Lung (tissue), 12 donors: ENCODE measurements around the gene UBE2F. TPM values are rescaled to one million over a fixed set of nuclear protein-coding genes. Genes with fewer than 3 reads are reported as not detected.

Source experiments
- ATAC-seq: fragments of 200-7000 bp; cut with Tn5 transposase; one replicate; pipeline ENCODE4 v1.9.1; 2020; ENCODE audit warnings: moderate number of reproducible peaks; ENCODE audit not compliant: insufficient read depth, low FRiP score
- DNase-seq, 3 donors: peaks; one replicate each; pipeline ENCODE4 v3.0.0-alpha.2; 2013 to 2017
- H3K27ac ChIP-seq, 2 donors: one replicate each; pipeline ENCODE4 v1.5.1; 2013; ENCODE audit warnings: mild to moderate bottlenecking in 2 of 2, moderate library complexity in 2 of 2, control low read depth in 1 of 2, inconsistent platforms in 1 of 2, low read depth in 1 of 2, low read length in 1 of 2
- H3K27me3 ChIP-seq, 3 donors: one replicate each; pipeline ENCODE4 v1.5.1; 2013; ENCODE audit warnings: low read length in 2 of 3; ENCODE audit not compliant: control insufficient read depth in 3 of 3, insufficient read depth in 3 of 3
- H3K36me3 ChIP-seq, 4 donors: one replicate each; pipeline ENCODE4 v1.5.1; 2013; ENCODE audit warnings: low read length in 4 of 4, mild to moderate bottlenecking in 1 of 4, moderate library complexity in 1 of 4; ENCODE audit not compliant: control insufficient read depth in 4 of 4, insufficient read depth in 4 of 4
- H3K4me1 ChIP-seq, 5 donors: one replicate each; pipeline ENCODE4 v1.5.1; 2013; ENCODE audit warnings: low read length in 5 of 5, mild to moderate bottlenecking in 2 of 5, moderate library complexity in 1 of 5; ENCODE audit not compliant: control insufficient read depth in 5 of 5, insufficient read depth in 5 of 5
- H3K4me3 ChIP-seq: one replicate; pipeline ENCODE4 v1.5.1; 2013; ENCODE audit warnings: mild to moderate bottlenecking, control low read depth, moderate library complexity
- H3K9ac ChIP-seq, 2 donors: one replicate each; pipeline ENCODE4 v1.5.1; 2013; ENCODE audit warnings: low read length in 2 of 2, control low read depth in 1 of 2; ENCODE audit not compliant: insufficient read depth in 1 of 2
- H3K9me3 ChIP-seq, 4 donors: one replicate each; pipeline ENCODE4 v1.5.1; 2013; ENCODE audit warnings: low read length in 3 of 4, mild to moderate bottlenecking in 1 of 4, moderate library complexity in 1 of 4; ENCODE audit not compliant: control insufficient read depth in 4 of 4, insufficient read depth in 3 of 4
- WGBS, 2 donors: extraction: QIAGEN DNeasy Blood & Tissue Kit; methylation state at CpG; one replicate each; pipeline ENCODE4 v1.1.7; 2013; 5-methylcytosine and 5-hydroxymethylcytosine counted together
- polyA plus RNA-seq, 2 donors: library from polyadenylated mRNA; stranded (reverse); fragments of 200-250 nt; gene quantifications; one replicate each; pipeline ENCODE4 v1.2.1, GENCODE V29; 2013
- total RNA-seq, 2 donors: library from RNA; depleted of rRNA in 1 of 2; stranded (reverse); fragments of >200 nt in 1 of 2; gene quantifications; one replicate each; pipeline ENCODE4 v1.2.1, GENCODE V29; 2014 to 2021
- TF ChIP-seq, protein P1 (sequence below): IDR thresholded peaks from 2 replicates; pipeline ENCODE4 v1.5.1; 2012; ENCODE audit warnings: mild to moderate bottlenecking; ENCODE audit errors: control extremely low read depth, extremely low read depth
- donor health status: control.
- donor health status: control.
- donor health status: Bipolar disorder and iron deficiency.
- donor health status: healthy.
- donor health status: DM: yes; HTN: yes; CAD: no.

The UBE2F gene
- total and polyA plus RNA-seq, 4 donors, result 30.3 to 63.3 (median 46.8) TPM

DNA sequence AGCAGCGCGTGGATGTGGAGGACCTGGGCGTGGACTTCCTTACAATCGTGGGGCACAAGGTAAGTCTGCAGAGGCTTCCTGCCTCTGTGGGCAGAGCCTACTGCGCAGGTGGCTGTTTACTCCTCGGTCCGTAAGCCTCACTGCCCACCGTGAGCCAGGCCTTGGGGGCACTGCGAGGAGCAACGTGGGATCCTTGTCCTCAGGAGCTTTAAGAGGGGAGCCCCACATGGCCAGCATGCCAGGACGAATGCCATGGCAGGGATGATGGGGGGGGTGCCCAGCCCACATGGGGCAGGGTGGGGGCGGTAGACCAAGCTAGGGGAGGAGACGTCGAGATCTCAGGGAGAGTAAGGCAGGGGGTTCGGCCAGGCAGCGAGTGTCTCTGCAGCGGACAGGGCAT, 115.3 kb downstream of the UBE2F start:
- no peak overlapping the region for H3K9ac ChIP-seq
- 95% methylated on average over 17 of the region's 17 CpGs for WGBS, 2 donors
- TF ChIP-seq, protein P1, sequence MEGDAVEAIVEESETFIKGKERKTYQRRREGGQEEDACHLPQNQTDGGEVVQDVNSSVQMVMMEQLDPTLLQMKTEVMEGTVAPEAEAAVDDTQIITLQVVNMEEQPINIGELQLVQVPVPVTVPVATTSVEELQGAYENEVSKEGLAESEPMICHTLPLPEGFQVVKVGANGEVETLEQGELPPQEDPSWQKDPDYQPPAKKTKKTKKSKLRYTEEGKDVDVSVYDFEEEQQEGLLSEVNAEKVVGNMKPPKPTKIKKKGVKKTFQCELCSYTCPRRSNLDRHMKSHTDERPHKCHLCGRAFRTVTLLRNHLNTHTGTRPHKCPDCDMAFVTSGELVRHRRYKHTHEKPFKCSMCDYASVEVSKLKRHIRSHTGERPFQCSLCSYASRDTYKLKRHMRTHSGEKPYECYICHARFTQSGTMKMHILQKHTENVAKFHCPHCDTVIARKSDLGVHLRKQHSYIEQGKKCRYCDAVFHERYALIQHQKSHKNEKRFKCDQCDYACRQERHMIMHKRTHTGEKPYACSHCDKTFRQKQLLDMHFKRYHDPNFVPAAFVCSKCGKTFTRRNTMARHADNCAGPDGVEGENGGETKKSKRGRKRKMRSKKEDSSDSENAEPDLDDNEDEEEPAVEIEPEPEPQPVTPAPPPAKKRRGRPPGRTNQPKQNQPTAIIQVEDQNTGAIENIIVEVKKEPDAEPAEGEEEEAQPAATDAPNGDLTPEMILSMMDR, result no peak
- H3K4me1 ChIP-seq, result no peaks in the 10 kb centered on the region
- no peak overlapping the region for H3K4me3 ChIP-seq
- no peak for ATAC-seq
- H3K27ac ChIP-seq, result no peak overlapping the region
- no peak for DNase-seq
- H3K27me3 ChIP-seq, result no peaks in the 10 kb centered on the region
- H3K36me3 ChIP-seq, result peaks cover 8 to 23% (median 15%) of the 10 kb centered on the region in 4 donors
- no peaks in the 10 kb centered on the region for H3K9me3 ChIP-seq

DNA sequence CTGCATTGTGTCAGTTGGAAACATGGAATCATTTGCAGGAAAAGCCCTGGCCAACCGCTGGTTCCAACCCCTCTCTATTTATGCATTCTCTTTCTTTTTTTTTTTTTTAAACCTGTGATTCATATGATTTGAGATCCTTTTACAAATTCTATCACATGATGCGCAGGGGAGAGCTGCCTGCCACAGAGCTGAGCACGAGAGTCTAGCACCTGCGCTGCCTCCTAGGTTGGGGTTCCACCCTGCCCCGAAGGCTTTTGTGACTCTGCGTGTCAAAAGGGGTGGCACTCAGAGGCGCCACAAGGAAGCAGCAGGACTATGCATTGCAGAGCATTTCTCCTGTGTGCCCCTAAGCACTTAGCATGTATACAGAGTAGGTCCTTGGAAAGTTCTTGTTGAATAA, 116.0 kb downstream of the UBE2F start:
- Histone ChIP-seq H3K9me3 (no peaks in the 10 kb centered on the region), H3K4me1 (no peaks in the 10 kb centered on the region), H3K27ac (no peak overlapping the region), H3K4me3 (no peak overlapping the region), H3K9ac (no peak overlapping the region), H3K36me3 (peaks cover 8 to 23% (median 15%) of the 10 kb centered on the region in 4 donors), H3K27me3 (no peaks in the 10 kb centered on the region)
- ATAC-seq (no peak), DNase-seq (no peak)
- WGBS, 2 donors, result 92 to 96% methylated on average over 7 of the region's 7 CpGs
- TF ChIP-seq, protein P1, result no peak

DNA sequence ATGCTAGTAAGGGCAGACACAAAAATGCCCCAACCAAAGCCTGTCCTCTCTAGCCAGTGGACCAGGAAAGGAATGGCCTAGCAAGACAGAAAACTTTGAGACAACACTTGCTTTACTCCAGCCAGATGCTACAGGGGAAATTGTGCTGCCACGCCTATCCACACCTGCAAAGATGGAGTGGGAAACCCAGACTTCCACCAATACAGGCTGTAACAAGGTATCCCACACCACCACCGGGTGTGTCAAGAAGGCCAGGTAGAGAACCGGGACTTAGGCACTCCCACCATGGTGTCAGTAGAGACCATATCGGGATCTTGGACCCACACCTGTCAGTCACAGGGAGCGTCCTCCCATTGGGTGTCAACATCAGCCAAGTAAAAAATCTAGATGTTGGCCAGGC, 117.1 kb downstream of the UBE2F start:
- TF ChIP-seq, protein P1, result no peak
- Histone ChIP-seq H3K27ac (no peak overlapping the region), H3K36me3 (peaks cover 8 to 25% (median 16%) of the 10 kb centered on the region in 4 donors), H3K27me3 (no peaks in the 10 kb centered on the region), H3K9ac (no peak overlapping the region), H3K4me3 (no peak overlapping the region), H3K4me1 (no peaks in the 10 kb centered on the region), H3K9me3 (no peaks in the 10 kb centered on the region)
- ATAC-seq (no peak), DNase-seq (no peak)
- 85 to 99% methylated on average over 5 of the region's 5 CpGs for WGBS, 2 donors

DNA sequence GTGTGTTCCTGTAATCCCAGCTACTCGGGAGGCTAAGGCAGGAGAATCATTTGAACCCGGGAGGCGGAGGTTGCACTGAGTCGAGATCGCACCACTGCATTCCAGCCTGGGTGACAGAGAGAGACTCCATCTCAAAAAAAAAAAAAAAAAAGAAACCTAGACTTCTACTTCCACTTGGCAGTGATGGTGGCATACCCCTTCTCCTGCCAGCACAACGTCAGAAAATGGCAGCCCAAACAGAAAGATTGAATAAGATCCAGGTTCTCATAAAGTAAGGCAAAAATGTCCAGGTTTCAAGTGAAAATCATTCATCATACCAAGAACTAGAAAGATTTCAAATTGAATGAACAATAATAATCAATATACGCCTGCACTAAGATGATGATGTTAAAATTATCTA, 117.9 kb downstream of the UBE2F start:
- ATAC-seq (no peak), DNase-seq (no peak)
- Histone ChIP-seq H3K9ac (no peak overlapping the region), H3K27me3 (no peaks in the 10 kb centered on the region), H3K4me1 (no peaks in the 10 kb centered on the region), H3K9me3 (no peaks in the 10 kb centered on the region), H3K4me3 (no peak overlapping the region), H3K36me3 (peaks cover 8 to 25% (median 16%) of the 10 kb centered on the region in 4 donors), H3K27ac (no peak overlapping the region)
- 96 to 98% methylated on average over 7 of the region's 7 CpGs for WGBS, 2 donors
- TF ChIP-seq, protein P1, result no peak
